ENCODE results near the gene TSC2.

- TF ChIP-seq CTCF (conservative IDR thresholded peaks at IDR 0.05) (no peak), EZH2 (IDR thresholded peaks at IDR 0.05; ENCODE audit: low read depth) (no peak)
These were observed 6.1 kb downstream of the TSC2 start for GRCh38 chr16:2053897-2054296.
